Colon (tissue), 2 donors: ENCODE results near the gene MORN1.

Source experiments
- FAIRE-seq: peaks from 2 replicates; lab custom pipeline; 2012; peaks lifted over from hg19 to GRCh38; lab: Jason Lieb, UNC
- donor health status: control.
- donor health status: control.

The MORN1 gene

DNA sequence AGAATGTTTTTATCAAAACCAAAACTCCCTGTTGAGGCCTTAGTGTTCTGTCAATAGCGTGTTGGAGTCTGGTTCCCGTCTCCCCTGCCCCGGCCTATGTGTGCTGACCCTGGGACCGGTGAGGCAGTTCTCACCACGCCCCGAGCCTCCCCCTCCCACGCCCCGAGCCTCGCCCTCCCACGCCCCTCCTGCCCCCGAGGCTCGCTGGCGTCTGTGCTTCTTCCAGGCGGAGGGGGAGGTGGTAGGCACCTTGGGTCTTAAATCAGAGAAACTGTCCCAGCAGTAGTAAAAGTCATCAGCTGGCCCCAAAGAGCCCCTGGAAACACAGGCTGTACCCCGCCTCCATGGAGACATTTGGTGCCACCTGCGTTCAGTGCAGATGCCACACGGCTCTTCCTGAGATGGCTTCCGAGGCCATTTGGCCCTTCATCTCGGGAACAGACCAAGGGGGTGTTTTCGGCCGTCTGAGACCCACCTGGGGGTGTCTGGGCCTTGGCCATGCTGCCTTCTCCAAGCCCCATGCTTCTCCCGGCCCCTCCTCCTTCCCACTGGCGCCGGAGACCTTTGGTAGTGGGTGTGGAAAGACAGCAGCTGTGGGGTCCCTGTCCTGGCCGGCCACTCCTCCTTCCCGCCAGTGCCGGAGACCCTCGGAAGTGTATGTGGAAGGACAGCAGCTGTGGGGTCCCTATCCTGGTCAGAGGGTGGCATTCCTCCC lies 118.5 kb downstream of the MORN1 start:
- FAIRE-seq, result no peak

DNA sequence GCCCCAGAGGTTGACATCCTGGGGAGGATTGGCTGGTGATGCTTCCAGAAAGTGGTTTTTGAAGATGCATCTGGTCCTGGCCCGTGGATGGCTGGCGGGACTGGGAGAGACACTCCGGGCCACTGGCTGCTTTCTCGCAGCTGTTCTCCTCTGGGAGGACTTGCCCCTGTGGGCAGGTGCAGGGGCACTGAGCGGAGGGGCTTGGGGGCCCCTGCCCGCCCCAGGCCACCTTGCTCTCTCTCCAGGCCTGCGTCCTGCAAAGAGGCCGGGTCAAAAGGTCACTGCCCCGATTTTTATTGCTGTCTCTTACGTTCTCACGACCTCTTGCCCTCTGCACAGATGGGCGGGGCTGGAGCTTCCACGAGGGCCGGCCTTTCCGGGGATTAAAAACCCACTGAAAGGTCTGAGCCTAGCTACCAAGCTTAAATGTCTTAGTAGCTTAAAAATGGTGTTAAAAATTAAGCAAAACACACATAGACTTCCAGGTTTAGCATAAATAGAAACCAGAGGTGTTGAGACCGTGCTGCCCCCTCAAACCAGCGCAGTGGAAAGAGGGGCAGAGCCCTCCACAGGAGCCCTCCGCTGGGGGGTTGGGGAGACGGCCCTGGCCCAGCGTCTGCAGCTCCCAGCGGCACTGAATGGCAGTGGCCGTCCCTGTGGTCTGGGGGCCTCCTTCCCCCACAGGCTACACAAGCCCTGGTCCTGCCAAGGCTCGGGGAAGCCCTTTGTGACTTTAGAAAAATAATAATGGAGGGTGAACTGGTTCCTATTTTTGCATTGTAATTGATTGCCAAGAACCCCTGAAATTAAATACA lies 119.3 kb downstream of the MORN1 start:
- no peak for FAIRE-seq
